Liver (tissue), 9 donors: Measurements from ENCODE around the gene C10orf143. TPM values are rescaled to one million over a fixed set of nuclear protein-coding genes. Genes with fewer than 3 reads are reported as not detected.

ENCODE experiments used
- DNase-seq: peaks from one replicate; pipeline ENCODE4 v3.0.0-alpha.2; 2017; ENCODE audit warnings: low spot score
- H3K27ac ChIP-seq, 2 donors: one replicate each; pipeline ENCODE4 v1.7.0; 2013; ENCODE audit warnings: inconsistent platforms in 2 of 2, low read length in 2 of 2, control low read depth in 1 of 2, low read depth in 1 of 2, mild to moderate bottlenecking in 1 of 2
- H3K27me3 ChIP-seq, 4 donors: one replicate each; pipeline versions ENCODE4 v1.6.1 to v1.7.0; 2013; ENCODE audit warnings: low read length in 3 of 4, inconsistent platforms in 1 of 4, mild to moderate bottlenecking in 1 of 4, moderate library complexity in 1 of 4; ENCODE audit not compliant: control insufficient read depth in 4 of 4, insufficient read depth in 4 of 4
- H3K36me3 ChIP-seq, 4 donors: one replicate each; pipeline versions ENCODE4 v1.6.1 to v1.7.0; 2013; ENCODE audit warnings: low read length in 3 of 4, mild to moderate bottlenecking in 3 of 4, low read depth in 1 of 4, moderate library complexity in 1 of 4; ENCODE audit not compliant: control insufficient read depth in 4 of 4, insufficient read depth in 3 of 4
- H3K4me1 ChIP-seq, 4 donors: one replicate each; pipeline versions ENCODE4 v1.6.1 to v1.7.0; 2013; ENCODE audit warnings: low read length in 3 of 4, mild to moderate bottlenecking in 3 of 4, moderate library complexity in 1 of 4; ENCODE audit not compliant: control insufficient read depth in 4 of 4, insufficient read depth in 4 of 4
- H3K4me3 ChIP-seq, 3 donors: one replicate each; pipeline versions ENCODE4 v1.6.1 to v1.7.0; 2013; ENCODE audit warnings: low read length in 3 of 3, control low read depth in 1 of 3, low read depth in 1 of 3, mild to moderate bottlenecking in 1 of 3
- H3K9ac ChIP-seq, 2 donors: one replicate each; pipeline ENCODE4 v1.7.0; 2013; ENCODE audit warnings: low read length in 2 of 2, mild to moderate bottlenecking in 2 of 2, moderate library complexity in 2 of 2, control low read depth in 1 of 2, low read depth in 1 of 2
- H3K9me3 ChIP-seq, 4 donors: one replicate each; pipeline versions ENCODE4 v1.6.1 to v1.7.0; 2013; ENCODE audit warnings: low read length in 3 of 4; ENCODE audit not compliant: control insufficient read depth in 4 of 4
- ATF3 ChIP-seq: IDR thresholded peaks from 2 replicates; pipeline ENCODE4 v1.6.1; 2016; ENCODE audit warnings: antibody characterized with exemption
- CTCF ChIP-seq: fragments of 150-350 bp; IDR thresholded peaks from 2 replicates; pipeline ENCODE4 v1.5.1; 2017; ENCODE audit warnings: improper control_type of control experiment, low read depth, low read length; ENCODE audit not compliant: missing input control
- EGR1 ChIP-seq, 2 donors: IDR thresholded peaks; 2 replicates each; pipeline ENCODE4 v1.6.1; 2016 to 2018; ENCODE audit warnings: antibody characterized with exemption in 2 of 2, low read depth in 2 of 2
- FOXA1 ChIP-seq: IDR thresholded peaks from 2 replicates; pipeline ENCODE4 v1.6.1; 2016; ENCODE audit warnings: antibody characterized with exemption
- FOXA2 ChIP-seq: IDR thresholded peaks from 2 replicates; pipeline ENCODE4 v1.6.1; 2016; ENCODE audit warnings: antibody characterized with exemption
- GABPA ChIP-seq, 2 donors: IDR thresholded peaks in 1 of 2; conservative IDR thresholded peaks in 1 of 2; 2 replicates each; pipeline ENCODE4 v1.6.1; 2016; ENCODE audit warnings: antibody characterized with exemption in 2 of 2, mild to moderate bottlenecking in 1 of 2, moderate library complexity in 1 of 2
- HNF4A ChIP-seq, 2 donors: conservative IDR thresholded peaks; 2 replicates each; pipeline ENCODE4 v1.6.1; 2016; ENCODE audit warnings: antibody characterized with exemption in 2 of 2, mild to moderate bottlenecking in 2 of 2
- HNF4G ChIP-seq: IDR thresholded peaks from 2 replicates; pipeline ENCODE4 v1.6.1; 2016; ENCODE audit warnings: antibody characterized with exemption
- JUND ChIP-seq, 2 donors: IDR thresholded peaks; 2 replicates each; pipeline ENCODE4 v1.6.1; 2016; ENCODE audit warnings: antibody characterized with exemption in 2 of 2
- NR2F2 ChIP-seq: IDR thresholded peaks from 2 replicates; pipeline ENCODE4 v1.6.1; 2016; ENCODE audit warnings: antibody characterized with exemption
- RAD21 ChIP-seq, 2 donors: IDR thresholded peaks; 2 replicates each; pipeline ENCODE4 v1.6.1; 2016; ENCODE audit warnings: antibody characterized with exemption in 2 of 2, mild to moderate bottlenecking in 2 of 2
- RXRA ChIP-seq, 2 donors: IDR thresholded peaks; 2 replicates each; pipeline ENCODE4 v1.6.1; 2017 to 2018; ENCODE audit warnings: antibody characterized with exemption in 2 of 2, mild to moderate bottlenecking in 1 of 2
- SP1 ChIP-seq: IDR thresholded peaks from 2 replicates; pipeline ENCODE4 v1.6.1; 2018; ENCODE audit warnings: antibody characterized with exemption, mild to moderate bottlenecking
- TAF1 ChIP-seq: conservative IDR thresholded peaks from 2 replicates; pipeline ENCODE4 v1.6.1; 2016; ENCODE audit warnings: antibody characterized with exemption, mild to moderate bottlenecking
- YY1 ChIP-seq: IDR thresholded peaks from 2 replicates; pipeline ENCODE4 v1.6.1; 2016; ENCODE audit warnings: antibody characterized with exemption, mild to moderate bottlenecking
- ZBTB33 ChIP-seq: IDR thresholded peaks from 2 replicates; pipeline ENCODE4 v1.6.1; 2016; ENCODE audit warnings: antibody characterized with exemption
- WGBS: extraction: QIAGEN DNeasy Blood & Tissue Kit; methylation state at CpG from one replicate; pipeline ENCODE4 v1.1.7; 2013; 5-methylcytosine and 5-hydroxymethylcytosine counted together
- polyA plus RNA-seq, 2 donors: library from polyadenylated mRNA; stranded (reverse) in 1 of 2; unstranded in 1 of 2; fragments of 200-250 nt in 1 of 2; fragments of >200 nt in 1 of 2; fragmentation: Nextera tagmentation in 1 of 2; extraction: Ambion mirVana in 1 of 2; gene quantifications; one replicate each; pipeline versions ENCODE4 v1.2.1 to v1.2.3, GENCODE V29; 2013 to 2015
- total RNA-seq, 2 donors: library from RNA; depleted of rRNA; stranded (reverse); fragments of >200 nt; gene quantifications; one replicate each; pipeline ENCODE4 v1.2.3, GENCODE V29; 2014
- TF ChIP-seq, protein P1 (sequence below): IDR thresholded peaks from 2 replicates; pipeline ENCODE4 v1.6.1; 2016; ENCODE audit warnings: antibody characterized with exemption
- TF ChIP-seq, protein P2 (sequence below): IDR thresholded peaks from 2 replicates; pipeline ENCODE4 v1.6.1; 2016; ENCODE audit warnings: antibody characterized with exemption, mild to moderate bottlenecking
- donor health status: healthy.
- donor health status: healthy.
- donor health status: healthy.
- donor health status: healthy.
- donor health status: healthy.

Gene C10orf143
- total and polyA plus RNA-seq, 4 donors, result 0.14 to 2.7 (median 1.2) TPM

GRCh38 chr10:130040351-130040750 is 70.3 kb downstream of the C10orf143 start:
- Histone ChIP-seq H3K4me1 (no peaks in the 10 kb centered on the region), H3K9ac (no peak overlapping the region), H3K36me3 (no peaks in the 10 kb centered on the region), H3K9me3 (no peaks in the 10 kb centered on the region), H3K4me3 (no peak overlapping the region), H3K27me3 (peaks cover 0 to 8% (median 0%) of the 10 kb centered on the region in 4 donors), H3K27ac (no peak overlapping the region)
- WGBS, result 85% methylated on average over 11 of the region's 11 CpGs
- DNase-seq, result no peak
- TF ChIP-seq CTCF (no peak), FOXA2 (no peak), EGR1 (IDR thresholded peaks at IDR 0.05; ENCODE audit: low read depth in 2 of 2) (no peak), FOXA1 (no peak), HNF4A (conservative IDR thresholded peaks at IDR 0.05) (no peak), RXRA (IDR thresholded peaks at IDR 0.05) (no peak), TAF1 (no peak), SP1 (no peak), RAD21 (IDR thresholded peaks at IDR 0.05) (no peak), ATF3 (no peak), GABPA (IDR thresholded peaks at IDR 0.05 in 1 of 2, conservative IDR thresholded peaks at IDR 0.05 in 1 of 2) (no peak), YY1 (no peak), HNF4G (no peak), ZBTB33 (no peak), NR2F2 (no peak), JUND (IDR thresholded peaks at IDR 0.05) (no peak)
- TF ChIP-seq, protein P1, sequence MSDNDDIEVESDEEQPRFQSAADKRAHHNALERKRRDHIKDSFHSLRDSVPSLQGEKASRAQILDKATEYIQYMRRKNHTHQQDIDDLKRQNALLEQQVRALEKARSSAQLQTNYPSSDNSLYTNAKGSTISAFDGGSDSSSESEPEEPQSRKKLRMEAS, result no peak
- TF ChIP-seq, protein P2, sequence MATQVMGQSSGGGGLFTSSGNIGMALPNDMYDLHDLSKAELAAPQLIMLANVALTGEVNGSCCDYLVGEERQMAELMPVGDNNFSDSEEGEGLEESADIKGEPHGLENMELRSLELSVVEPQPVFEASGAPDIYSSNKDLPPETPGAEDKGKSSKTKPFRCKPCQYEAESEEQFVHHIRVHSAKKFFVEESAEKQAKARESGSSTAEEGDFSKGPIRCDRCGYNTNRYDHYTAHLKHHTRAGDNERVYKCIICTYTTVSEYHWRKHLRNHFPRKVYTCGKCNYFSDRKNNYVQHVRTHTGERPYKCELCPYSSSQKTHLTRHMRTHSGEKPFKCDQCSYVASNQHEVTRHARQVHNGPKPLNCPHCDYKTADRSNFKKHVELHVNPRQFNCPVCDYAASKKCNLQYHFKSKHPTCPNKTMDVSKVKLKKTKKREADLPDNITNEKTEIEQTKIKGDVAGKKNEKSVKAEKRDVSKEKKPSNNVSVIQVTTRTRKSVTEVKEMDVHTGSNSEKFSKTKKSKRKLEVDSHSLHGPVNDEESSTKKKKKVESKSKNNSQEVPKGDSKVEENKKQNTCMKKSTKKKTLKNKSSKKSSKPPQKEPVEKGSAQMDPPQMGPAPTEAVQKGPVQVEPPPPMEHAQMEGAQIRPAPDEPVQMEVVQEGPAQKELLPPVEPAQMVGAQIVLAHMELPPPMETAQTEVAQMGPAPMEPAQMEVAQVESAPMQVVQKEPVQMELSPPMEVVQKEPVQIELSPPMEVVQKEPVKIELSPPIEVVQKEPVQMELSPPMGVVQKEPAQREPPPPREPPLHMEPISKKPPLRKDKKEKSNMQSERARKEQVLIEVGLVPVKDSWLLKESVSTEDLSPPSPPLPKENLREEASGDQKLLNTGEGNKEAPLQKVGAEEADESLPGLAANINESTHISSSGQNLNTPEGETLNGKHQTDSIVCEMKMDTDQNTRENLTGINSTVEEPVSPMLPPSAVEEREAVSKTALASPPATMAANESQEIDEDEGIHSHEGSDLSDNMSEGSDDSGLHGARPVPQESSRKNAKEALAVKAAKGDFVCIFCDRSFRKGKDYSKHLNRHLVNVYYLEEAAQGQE, result no peak
